Effector memory CD4-positive, alpha-beta T cell (primary cell): ENCODE results near the gene BRIP1.
"Not testable (repeated sequence)": the region's sequence is repeated elsewhere in the genome, so short reads cannot be mapped to it uniquely, and the experiment has no call there.

Source experiments
- DNase-seq, 3 donors: peaks; one replicate each; pipeline ENCODE4 v3.0.0-alpha.2; 2020
- H3K27ac ChIP-seq: 2 replicates; pipeline ENCODE4 v1.7.0; 2013; ENCODE audit warnings: mild to moderate bottlenecking, low read length, moderate library complexity; ENCODE audit not compliant: insufficient read depth, poor library complexity, severe bottlenecking
- H3K27me3 ChIP-seq: replicated peaks from 2 replicates; pipeline ENCODE4 v1.7.0; 2013; ENCODE audit warnings: mild to moderate bottlenecking, low read length; ENCODE audit not compliant: insufficient read depth, control insufficient read depth, poor library complexity, severe bottlenecking
- H3K36me3 ChIP-seq: 2 replicates; pipeline ENCODE4 v1.7.0; 2013; ENCODE audit warnings: mild to moderate bottlenecking, low read length, moderate library complexity; ENCODE audit not compliant: control insufficient read depth, insufficient read depth
- H3K4me1 ChIP-seq: 2 replicates; pipeline ENCODE4 v1.7.0; 2013; ENCODE audit warnings: low read length, mild to moderate bottlenecking; ENCODE audit not compliant: control insufficient read depth, insufficient read depth, poor library complexity, severe bottlenecking
- H3K4me3 ChIP-seq: 2 replicates; pipeline ENCODE4 v1.7.0; 2013; ENCODE audit warnings: low read length, low read depth, mild to moderate bottlenecking; ENCODE audit not compliant: insufficient read depth, poor library complexity, severe bottlenecking
- H3K9me3 ChIP-seq: 2 replicates; pipeline ENCODE4 v1.7.0; 2013; ENCODE audit warnings: mild to moderate bottlenecking, low read length, moderate library complexity; ENCODE audit not compliant: control insufficient read depth

BRIP1 gene

DNA sequence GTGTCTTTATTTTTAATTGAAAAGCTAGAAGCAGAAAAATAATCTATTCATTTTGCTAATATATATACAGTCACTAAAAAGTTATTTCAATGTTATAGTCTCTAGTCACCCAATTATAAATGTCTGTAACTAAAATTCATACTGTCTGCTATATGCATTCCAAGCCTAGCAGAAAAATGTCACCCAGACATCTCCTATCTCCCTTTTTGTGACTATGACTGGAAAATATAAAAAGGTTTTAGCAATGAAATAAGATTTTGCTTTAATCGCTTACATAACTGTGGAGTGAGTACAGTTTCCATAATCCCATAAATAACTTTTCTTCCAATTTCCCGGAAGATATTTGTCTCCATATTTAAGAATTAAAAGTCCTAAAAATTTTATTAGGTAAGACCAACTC, 88.6 kb downstream of the BRIP1 start:
- Histone ChIP-seq H3K4me1 (no peaks in the 10 kb centered on the region), H3K27me3 (no peaks in the 10 kb centered on the region), H3K27ac (no peak overlapping the region), H3K36me3 (no peaks in the 10 kb centered on the region), H3K9me3 (no peaks in the 10 kb centered on the region), H3K4me3 (no peak overlapping the region)
- no peak for DNase-seq

DNA sequence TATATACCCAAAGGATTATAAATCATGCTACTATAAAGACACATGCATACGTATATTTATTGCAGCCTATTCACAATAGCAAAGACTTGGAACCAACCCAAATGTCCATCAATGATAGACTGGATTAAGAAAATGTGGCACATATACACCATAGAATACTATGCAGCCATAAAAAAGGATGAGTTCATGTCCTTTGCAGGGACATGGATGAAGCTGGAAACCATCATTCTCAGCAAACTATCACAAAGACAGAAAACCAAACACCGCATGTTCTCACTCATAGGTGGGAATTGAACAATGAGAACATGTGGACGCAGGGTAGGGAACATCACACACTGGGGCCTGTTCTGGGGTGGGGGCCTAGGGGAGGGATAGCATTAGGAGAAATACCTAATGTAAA, 89.2 kb downstream of the BRIP1 start:
- not testable (repeated sequence) for H3K4me3 ChIP-seq, H3K9me3 ChIP-seq, H3K36me3 ChIP-seq, DNase-seq, H3K4me1 ChIP-seq, H3K27me3 ChIP-seq, H3K27ac ChIP-seq

DNA sequence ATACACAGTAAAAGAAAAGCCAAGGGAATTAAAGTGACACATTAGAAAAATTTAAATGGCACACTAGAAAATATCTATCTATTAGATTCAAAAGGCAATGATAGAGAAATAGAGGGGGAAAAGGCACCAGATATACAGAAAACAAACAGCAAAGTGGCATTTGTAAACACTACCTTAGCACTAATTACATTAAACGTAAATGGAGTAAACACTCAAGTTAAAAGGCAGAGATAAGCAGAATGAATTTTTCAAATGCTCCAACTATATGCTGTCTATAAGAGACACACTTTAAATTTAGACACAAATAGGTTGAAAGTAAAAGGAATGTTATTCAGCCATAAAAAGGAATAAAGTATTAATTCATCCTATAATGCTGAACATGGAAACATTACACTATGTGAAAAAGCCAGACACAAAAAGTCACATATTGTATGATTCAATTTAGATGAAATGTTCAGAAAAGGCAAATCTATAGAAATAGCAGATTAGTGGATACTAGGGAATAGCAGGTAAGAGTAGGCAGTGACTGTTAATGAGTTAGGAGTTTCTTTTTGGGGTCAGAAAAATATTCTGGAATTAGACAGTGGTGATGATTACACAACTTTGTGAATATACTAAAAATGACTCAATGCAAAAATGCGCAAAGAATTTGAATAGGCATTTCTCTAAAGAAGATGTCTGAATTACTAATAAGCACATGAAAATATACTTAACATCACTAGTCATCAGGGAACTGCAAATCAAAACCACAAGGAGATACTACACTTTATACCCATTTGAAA, 92.4 kb downstream of the BRIP1 start:
- Histone ChIP-seq H3K27ac (no peak overlapping the region), H3K4me1 (no peaks in the 10 kb centered on the region), H3K36me3 (no peaks in the 10 kb centered on the region), H3K9me3 (no peaks in the 10 kb centered on the region), H3K27me3 (no peaks in the 10 kb centered on the region), H3K4me3 (no peak overlapping the region)
- DNase-seq, result no peak

DNA sequence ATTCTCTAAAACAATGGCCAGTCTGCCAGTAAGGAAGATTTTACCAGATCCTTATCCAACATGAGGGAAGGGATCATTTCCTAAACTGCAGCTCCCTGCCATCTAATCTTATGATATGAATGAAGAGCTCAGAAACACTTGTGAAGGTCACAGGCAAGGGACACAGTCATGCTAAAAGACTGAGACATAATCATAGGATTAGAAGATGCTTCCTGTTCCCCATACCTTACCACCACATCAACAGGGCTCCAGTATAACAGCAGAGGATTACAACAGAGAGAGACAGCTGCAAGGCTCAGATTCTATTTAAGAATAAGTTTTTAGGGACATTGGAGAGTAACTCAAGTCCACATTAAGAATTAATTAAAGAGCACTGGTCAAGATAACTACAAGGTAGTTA, 93.3 kb downstream of the BRIP1 start:
- H3K36me3 ChIP-seq, result no peaks in the 10 kb centered on the region
- H3K27ac ChIP-seq, result no peak overlapping the region
- no peaks in the 10 kb centered on the region for H3K27me3 ChIP-seq
- H3K4me1 ChIP-seq, result no peaks in the 10 kb centered on the region
- H3K4me3 ChIP-seq, result no peak overlapping the region
- no peaks in the 10 kb centered on the region for H3K9me3 ChIP-seq
- no peak for DNase-seq

DNA sequence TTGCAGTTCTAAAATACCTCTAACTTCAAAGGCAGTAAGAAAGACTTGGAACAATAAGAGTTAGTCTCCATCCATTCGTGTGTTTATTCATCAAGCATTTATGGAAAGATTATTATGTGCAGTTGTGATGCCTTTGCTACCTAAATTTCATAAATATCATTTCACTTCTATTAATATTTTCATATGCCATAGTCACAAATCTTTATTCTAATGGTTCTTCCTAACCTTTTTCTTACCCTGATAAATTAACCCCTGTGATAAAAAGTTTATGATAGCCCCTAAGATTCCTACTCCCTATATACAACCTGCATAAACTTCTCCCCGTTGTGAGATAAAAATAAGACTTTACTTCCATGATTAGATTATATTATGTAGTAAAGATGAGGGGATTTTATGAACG, 94.9 kb downstream of the BRIP1 start:
- Histone ChIP-seq H3K4me1 (no peaks in the 10 kb centered on the region), H3K27ac (no peak overlapping the region), H3K4me3 (no peak overlapping the region)

DNA sequence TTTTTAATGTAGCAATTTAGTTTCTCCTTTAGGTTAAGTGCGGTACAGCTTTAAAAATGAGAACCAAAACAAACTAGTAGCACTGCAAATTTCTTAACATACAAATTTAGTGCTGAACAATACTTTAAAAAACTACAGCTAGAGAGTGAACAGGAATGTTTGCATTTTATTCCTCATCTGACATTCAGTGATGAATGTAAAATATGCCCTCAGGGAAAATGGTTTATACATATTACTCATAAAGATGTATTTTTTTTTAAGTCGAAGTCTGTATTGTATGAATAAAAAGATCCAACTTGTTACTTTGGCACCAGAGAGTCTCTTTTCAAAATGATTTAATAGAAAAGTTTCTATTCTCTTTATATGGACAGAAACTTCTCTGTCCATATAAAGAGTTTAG, 96.8 kb downstream of the BRIP1 start:
- H3K4me1 ChIP-seq, result no peaks in the 10 kb centered on the region
- H3K36me3 ChIP-seq, result no peaks in the 10 kb centered on the region
- H3K27ac ChIP-seq, result no peak overlapping the region
- H3K9me3 ChIP-seq, result no peaks in the 10 kb centered on the region
- H3K4me3 ChIP-seq, result no peak overlapping the region
- DNase-seq, result no peak
- H3K27me3 ChIP-seq, result no peaks in the 10 kb centered on the region

More for the DNA sequence above, 94.9 kb downstream of the BRIP1 start:
- Histone ChIP-seq H3K36me3 (no peaks in the 10 kb centered on the region), H3K27me3 (no peaks in the 10 kb centered on the region), H3K9me3 (no peaks in the 10 kb centered on the region)
- no peak for DNase-seq

DNA sequence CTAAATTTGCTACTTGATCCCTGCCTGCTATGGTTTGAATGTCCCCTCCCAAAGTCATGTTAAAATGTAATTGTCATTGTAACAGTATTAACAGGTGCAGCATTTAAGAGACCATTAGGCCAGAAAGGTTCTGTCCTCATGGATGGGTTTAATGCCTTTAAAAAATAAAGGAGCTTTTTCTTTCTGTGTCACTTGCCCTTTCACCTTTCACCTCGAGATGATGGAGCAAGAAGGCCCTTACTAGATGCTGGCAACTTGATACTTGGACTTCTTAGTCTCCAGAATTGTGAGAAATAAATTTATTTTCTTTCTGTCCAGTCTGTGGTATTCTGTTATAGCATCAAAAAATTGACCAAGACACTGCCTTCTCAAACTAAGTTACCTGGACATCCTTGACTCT, 98.5 kb downstream of the BRIP1 start:
- Histone ChIP-seq H3K36me3 (no peaks in the 10 kb centered on the region), H3K27me3 (no peaks in the 10 kb centered on the region), H3K4me1 (no peaks in the 10 kb centered on the region), H3K4me3 (no peak overlapping the region), H3K27ac (no peak overlapping the region), H3K9me3 (no peaks in the 10 kb centered on the region)
- DNase-seq, result no peak

DNA sequence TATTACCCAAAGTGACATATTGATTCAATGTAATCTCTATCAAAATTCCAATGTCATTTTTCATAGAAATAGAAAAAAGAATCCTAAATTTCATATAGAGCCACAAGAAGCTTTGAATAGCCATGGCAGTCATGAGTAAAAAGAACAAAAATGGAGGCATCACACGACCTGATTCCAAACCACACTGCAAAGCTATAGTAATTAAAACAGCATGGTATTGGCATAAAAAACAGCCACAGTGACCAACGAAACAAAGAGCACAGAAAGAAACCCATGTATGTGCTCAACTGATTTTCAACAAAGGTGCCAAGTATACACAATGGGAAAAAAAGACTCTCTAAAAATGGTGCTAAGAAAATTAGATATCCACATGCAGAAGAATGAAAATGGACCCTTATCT, 101.5 kb downstream of the BRIP1 start:
- Histone ChIP-seq H3K4me3 (no peak overlapping the region), H3K36me3 (no peaks in the 10 kb centered on the region), H3K27ac (no peak overlapping the region), H3K9me3 (no peaks in the 10 kb centered on the region), H3K4me1 (no peaks in the 10 kb centered on the region), H3K27me3 (no peaks in the 10 kb centered on the region)
- DNase-seq, result no peak

DNA sequence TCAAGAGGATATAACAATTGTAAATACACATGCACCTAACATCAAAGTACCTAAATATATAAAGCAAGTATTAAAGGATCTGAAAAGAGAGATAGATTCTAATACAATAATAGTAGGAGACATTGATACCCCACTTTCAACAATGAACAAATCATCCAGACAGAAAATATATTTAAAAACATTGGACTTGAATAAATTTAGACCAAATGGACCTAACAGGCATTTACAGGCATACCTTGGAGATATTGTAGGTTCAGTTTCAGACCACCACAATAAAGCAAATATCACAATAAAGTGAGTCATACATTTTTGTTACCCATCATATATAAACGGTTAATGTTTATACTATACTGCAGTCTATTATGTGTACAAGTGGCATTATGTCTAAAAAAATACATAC, 104.0 kb downstream of the BRIP1 start:
- Histone ChIP-seq H3K9me3 (no peaks in the 10 kb centered on the region), H3K27ac (no peak overlapping the region), H3K27me3 (no peaks in the 10 kb centered on the region), H3K36me3 (no peaks in the 10 kb centered on the region), H3K4me1 (no peaks in the 10 kb centered on the region), H3K4me3 (no peak overlapping the region)
- DNase-seq, result no peak

DNA sequence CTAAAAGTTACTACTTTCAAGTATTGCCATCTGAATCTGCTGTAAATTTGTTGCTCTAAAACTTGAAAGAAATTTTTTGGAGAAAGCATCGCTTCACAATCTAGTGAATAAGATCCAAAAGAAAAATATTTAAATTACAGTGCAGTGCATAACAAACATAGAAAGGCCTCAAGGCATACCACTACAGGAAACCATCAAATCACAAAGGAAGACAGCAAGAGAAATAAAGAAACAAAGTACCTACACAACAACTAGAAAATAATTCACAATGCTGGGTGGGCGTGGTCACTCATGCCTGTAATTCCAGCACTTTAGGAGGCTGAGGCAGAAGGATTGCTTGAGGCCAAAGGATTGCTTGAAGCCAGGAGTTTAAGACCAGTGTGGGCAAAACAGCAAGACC, 104.9 kb downstream of the BRIP1 start:
- no peaks in the 10 kb centered on the region for H3K36me3 ChIP-seq
- H3K27me3 ChIP-seq, result no peaks in the 10 kb centered on the region
- H3K9me3 ChIP-seq, result no peaks in the 10 kb centered on the region
- H3K4me3 ChIP-seq, result no peak overlapping the region
- H3K27ac ChIP-seq, result no peak overlapping the region
- DNase-seq, result no peak
- no peaks in the 10 kb centered on the region for H3K4me1 ChIP-seq
